T-helper 2 cell (primary cell): Measurements from ENCODE around the gene CALML3.

Experiments used
- DNase-seq, 5 experiments: peaks; one replicate each; pipeline versions ENCODE4 v3.0.0 to v3.0.0-alpha.2; 2012 to 2022

CALML3 gene

DNA sequence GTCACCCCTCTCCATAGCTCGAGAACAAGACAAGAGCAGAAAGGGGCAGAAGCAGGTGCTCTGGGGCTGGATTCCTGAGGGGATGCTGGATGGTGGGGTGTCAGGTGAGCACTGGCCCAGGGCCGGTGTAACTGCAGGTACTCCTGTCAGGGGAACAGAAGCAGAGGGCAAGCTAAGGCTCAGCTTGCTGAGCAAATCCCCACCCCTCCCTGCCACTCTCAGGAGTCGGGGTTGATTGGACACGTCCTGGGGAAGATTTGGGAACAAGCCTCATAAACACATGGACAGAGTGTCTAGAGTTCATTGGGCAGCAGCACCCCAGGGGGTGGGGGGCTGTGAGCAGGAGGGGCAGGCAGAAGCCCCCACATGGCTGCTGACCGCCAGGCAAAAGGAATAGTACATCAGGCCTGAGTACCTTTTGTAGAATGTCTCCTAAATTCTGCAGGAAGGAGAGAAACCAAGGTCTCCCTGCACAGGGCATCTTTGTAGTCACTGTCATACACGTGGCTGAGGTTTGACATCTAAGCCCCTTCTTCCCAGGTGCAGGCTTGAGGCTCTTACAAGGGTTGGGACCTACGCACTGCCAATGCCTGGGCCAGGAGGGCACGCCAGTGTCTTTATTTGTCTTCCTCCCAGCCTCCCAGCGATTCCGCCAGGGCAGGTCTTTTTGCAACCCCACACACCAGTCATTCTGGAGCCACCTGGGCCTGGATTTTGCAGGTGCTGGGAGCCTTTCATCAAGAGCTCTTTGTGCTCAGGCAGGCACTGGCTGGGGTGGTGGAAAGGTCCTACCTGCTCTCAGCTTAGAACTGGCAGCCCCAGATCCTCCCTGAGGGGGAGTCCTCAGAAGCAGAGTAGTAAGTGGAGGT lies 2.8 kb downstream of the CALML3 start:
- DNase-seq, result no peak

DNA sequence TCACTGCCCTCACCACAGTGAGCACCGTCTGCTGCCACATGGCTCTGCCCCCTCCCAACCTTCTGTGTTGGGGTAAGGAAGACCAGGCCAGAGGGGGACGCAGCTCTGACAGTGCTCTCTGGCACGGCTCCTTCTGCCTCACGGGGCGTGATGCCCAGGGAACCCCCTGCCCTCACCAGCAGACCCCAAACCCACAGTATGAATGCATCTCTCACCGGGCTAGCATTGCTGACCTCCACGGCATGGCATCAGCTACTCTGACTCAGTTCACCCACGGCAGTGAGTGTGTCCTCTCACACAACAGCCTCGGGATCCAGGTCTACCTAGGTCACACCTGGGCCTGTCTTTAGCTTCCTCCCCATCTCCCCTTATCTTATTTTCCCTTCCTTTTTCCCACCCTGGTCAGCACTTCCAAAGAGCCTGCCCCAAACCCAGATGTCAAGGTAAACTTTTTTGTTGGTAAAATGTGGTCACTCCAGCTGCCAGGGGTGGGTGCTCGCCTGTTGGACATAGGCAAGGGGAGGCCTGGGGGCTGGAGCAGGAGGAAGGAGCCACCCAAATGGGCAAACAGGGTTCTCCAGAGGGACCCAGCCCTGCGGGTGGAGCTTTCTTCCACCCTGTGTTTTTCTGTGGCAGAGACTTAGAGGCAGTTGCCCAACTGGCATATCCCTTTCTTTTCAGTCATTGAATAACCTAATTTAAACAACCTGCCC lies 4.4 kb downstream of the CALML3 start:
- DNase-seq, result no peak

DNA sequence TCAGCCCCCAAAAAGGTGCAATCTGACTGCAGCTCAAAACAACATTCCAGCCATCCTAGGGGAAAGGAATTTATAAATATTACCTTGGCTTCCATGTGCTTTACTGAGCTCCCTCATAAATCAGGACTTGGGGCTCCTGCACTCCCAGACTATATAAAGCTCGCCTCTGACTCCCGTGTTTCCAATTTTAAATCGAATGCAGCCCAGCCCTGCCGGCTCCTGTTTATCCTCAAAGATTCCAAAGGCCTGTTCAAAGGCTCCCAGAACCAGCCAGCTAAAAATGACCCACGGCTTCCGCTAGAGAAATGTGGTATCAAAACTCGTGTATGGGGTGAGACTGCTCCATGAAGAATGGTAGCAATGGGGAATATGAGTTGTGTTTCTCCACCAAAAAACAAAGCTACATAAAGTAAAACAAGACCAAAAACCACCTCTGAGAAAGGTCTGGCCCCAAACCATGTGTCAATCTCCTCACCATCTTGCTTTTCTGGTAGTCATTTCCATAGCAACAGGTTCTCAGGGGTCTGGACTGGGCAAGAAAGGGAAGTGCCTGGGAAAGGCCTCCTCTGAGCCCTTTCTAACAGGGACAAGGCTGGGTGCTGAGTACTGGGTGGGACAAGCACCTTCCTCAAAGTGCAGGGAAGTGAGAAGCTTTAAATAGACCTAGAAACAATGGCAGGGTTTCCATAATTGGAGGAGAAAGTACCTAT lies 5.1 kb downstream of the CALML3 start:
- no peak for DNase-seq

DNA sequence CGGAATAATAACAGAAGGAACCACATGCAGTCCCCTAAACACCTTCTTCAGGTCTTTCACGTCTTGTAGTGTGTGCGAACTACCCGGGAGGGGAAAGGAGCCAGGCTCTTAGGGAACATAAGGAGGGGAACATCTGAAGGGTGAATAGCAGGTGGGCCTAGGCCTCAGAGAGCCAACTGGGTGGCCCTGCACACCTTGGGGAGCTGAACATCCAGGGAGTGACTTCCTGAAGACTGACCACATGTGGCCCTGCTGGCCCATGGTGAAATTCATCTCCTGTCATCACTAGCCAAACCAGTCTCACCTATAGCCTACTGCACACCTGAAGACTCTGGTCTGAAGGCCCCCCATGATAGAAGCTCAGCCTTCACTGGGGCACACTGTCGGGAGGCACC lies 5.6 kb downstream of the CALML3 start:
- no peak for DNase-seq

DNA sequence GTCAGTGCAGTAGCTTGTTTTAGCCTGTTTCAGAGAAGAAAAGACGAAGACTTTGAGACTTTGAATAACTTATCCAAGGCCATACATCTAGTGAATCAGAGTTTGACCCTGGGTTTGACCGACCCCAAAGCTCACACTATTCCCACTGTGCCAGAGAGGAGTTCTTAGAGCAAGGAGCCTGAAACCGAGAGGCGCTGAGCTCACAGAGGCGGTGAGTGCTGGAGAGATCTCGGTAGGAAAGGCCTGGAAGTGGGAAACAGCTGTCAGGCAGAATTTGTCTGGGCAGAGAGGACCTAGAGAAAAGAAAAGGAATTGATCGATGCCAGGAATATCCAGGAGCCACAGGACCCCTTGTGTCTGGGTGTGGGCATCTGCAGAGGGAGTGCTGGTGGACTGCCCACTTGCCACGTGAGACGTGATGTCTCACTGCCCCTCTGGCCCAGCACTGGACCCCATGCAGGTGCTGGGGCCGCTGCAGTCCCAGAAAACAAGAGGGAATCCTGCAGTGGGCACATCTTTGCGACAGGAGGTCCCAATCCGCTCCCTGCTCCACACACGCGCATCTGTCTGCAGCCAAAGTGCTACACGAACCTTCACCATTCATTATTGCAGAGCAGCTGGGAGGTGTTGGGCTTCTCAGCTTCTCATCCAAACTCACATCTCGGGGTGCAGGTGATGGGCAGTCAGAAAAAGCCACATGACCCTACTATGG lies 6.2 kb downstream of the CALML3 start:
- DNase-seq, result no peak

DNA sequence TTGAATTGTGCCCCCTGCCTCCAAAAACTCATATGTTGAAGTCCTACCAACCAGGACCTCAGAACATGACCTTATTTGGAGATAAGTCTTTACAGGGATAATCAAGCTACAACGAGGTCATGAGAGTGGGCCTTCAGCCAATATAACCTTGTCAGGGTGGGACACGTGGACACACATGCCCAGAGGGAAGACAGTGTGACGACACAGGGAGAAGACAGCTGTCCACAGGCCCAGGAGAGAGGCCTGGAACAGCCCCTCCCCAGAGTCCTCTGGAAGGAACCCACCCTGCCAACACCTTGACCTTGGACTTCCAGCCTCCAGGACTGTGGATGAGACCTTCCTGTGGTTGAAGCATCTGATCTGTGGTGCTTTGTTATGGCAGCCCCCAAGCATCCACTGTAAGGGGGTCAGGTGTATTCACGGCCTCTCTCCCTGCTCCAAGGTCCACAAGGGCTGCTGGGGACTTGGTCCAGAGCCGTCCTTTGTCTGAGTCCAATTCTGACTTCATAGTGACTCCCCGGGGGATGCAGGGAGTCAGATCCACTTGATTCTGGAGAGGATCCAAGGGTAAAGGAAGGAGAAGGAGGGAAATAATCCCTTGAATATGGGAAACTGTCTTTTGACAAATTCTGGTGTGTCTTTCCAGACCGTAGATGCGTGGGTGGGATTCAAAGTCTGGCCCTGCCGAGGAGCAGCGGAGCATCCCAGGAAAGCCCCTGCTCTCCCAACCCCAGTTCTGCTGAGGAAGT lies 7.0 kb downstream of the CALML3 start:
- DNase-seq, result no peak

DNA sequence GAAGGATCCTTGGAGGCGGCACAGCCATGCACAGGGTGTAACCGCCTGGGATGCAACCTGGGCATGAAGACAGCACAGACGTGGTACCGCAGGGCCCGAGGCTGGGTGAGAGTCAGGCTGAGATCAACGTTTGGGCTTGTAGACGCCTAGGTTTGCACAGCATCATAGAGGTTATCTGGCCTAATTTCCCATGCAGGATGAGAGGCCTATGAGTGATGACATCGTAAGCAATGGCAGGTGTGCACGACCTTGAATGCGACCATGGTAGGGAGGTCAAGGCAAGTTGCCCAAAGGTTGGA lies 7.5 kb downstream of the CALML3 start:
- no peak for DNase-seq

DNA sequence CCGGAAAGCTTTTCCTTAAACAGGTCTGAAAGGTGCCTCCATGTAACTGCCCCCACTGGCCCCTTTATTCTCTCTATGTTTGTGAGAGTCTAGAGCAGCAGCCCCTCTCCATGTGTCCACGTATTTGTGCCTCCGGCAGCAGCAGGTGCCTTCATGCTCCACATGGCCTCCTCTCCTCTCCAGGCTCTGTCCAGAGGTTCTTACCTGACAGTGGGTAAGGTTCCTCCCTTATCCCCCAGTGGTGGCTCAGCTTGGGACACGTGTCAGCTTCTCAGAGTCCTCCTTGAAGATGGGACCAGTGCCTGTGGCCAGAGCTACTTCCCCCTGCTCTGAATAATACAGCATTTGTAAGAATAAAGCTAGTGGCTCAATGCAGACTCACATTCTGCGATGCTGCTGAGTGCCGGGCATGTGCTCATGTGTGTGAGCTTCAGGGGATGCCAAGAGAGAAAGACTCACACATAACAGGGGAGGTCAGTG lies 7.9 kb downstream of the CALML3 start:
- DNase-seq, result no peak

DNA sequence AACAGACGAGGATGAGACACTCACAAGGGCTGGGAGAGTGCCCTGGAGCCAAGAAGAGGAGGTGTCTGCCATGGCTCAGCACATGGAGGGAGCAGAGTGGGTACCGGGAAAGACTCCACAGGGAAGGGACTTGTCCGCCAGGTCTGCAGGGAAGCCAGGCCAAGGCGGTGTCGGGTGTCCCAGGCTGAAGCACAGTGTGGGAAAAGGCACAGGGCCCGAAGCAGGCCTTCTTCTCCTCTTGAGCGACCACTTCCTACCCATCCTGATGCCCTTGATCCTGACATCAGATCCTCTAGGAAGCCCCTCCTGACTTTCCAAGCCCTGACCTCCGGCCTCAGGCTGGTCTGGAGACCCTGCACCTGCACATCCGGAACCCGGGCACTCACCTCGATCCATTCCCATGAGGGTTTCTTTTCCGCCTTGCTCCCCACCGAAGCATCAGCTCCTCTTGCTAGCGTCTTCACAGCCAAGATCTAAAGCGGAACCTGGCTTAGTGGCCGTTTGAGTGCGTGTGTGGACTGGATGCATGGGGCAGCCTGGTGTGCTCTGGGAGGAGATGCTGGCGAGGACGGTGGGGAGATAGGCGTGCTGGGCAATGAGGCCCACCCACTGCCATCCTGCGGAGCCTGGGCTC lies 8.5 kb downstream of the CALML3 start:
- no peak for DNase-seq

DNA sequence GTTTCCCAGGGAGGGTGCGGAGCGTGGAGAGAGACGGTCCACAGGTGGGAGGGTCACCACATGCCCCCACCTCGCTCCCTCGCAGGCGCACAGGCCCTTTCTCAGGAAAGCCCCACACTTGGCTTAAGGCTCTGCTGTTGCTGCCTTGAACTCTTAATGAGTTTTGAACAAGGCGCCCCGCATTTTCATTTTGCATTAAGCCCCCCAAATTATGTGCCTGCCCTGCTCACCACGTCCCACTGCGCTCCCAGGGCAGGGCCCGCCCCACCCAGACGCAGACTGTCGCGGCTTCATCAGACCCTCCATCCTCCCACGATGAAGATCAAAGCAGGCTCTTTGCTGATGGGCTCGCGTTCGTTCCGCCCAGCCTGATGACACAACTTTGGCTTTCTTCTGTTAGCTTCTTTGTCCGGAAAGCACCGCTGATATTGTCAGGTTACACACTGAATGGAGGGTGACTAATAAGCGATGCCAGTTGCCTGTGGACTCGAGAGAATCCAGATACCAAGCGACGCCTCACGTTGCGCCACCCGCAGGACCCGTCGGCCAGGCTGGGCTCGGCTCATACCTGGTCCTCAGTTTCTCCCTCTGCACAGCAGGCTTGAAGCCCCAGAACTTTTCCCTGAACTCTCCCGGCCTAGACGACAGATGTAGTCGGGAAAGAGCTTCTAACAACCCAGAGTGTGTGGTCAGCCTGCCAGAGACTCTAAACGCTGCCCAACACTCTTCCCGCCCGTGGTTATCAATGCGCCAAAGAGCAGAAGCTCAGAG lies 9.5 kb downstream of the CALML3 start:
- no peak for DNase-seq

DNA sequence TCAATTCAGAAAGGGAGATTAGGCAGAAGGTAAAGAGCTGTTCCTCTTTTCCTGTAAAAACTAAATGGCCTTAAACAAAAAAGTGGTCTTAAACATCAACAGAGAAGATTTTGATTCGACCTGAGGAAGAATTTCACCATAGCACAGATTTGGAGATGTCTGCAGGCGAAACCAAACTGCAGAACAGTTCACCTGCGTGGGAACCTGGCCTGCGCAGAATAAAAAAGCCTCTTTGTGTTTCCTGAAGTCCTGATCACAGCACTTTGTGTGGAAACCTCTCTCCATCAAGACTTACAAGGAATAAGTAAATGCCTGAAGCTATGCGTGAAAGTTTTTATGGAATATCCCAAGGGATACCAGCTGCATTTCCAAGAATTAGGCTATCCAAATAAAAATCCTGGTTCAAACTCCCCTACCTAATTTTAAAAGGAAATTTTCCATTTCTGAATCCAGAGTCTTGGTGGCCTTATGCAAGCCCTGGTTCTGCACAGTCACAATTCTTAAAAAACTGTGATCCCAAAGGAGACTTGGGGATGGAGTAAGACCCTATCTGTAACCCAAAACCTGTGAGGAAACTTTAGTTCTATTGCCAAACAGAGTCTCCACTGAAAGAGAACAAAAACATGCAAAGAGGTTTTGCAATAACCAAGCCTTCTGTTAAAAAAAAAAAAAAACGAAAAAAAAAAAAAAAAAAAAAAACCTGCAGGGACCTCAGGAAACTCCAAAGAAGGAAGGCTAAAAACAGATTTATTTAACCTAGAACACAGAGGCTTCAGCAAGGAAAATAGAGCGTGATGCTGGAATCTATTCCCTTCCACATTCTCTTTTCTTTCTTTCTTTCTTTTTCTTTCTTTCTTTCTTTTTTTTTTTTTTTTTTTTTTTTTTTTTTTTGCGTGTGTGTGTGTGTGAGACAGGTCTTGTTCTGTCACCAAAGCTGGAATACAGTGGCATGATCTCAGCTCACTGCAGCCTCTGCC lies 10.4 kb downstream of the CALML3 start:
- DNase-seq, result no peak

DNA sequence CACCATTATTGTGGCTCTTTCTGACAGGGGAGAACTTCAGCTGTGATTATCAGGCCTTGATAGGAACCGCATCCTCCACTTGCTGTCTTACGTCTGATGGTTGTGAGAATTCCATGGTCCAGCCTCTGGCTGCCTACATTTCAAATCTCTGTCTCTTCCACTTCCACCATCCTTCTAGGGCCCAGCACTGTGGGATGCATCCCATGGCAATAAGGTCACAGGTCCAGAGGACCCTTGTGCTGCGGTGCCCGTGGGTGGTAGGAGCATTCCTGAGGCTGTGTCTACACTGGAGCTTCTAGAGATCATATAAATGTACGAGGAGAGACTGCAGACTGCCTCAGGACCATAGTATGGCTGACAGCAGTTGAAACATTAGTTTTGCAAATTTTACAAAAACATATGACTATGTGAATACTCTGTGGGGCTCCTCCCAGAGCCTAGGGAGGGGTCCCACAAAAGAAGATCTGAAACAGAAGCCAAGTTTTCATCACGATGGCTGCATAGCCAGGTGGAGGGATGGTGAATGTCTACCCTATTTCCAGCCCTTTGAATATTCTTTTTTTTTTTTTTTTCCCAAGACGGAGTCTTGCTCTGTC lies 11.8 kb downstream of the CALML3 start:
- no peak for DNase-seq

DNA sequence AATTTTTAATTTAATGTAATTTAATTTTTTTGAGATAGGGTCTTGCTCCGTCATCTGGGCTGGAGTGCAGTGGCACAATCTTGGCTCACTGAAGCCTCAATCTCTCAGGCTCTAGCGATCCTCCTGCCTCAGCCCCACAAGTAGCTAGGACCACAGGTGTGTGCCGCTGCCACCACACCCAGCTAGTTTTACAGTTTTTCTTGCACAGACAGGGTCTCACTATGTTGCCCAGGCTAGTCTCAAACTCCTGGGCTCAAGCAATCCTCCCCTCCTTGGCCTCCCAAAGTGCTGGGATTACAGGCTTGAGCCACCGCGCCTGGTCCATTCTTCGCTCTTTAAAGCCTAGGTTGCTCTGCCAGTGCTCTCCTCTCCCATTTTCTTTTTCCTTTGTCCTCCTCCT lies 12.9 kb downstream of the CALML3 start:
- DNase-seq, result no peak

DNA sequence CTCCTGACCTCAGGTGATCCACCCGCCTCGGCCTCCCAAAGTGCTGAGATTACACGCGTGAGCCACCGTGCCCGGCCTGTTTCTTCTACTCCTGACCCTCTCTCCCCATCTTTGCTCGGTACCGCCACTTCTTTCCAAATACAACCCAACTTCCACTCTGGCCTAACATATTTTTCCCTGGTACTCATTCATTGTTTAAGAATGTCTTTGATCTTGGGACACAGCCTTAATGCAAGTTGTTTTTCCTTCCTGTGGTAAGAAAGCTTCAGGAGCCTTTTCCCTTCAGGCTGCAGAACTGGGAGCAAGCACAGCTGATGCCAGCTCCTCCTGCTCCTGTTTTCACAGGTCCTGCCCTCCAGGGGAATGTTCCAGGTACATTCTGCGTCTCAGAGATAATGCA lies 13.7 kb downstream of the CALML3 start:
- DNase-seq, result no peak

DNA sequence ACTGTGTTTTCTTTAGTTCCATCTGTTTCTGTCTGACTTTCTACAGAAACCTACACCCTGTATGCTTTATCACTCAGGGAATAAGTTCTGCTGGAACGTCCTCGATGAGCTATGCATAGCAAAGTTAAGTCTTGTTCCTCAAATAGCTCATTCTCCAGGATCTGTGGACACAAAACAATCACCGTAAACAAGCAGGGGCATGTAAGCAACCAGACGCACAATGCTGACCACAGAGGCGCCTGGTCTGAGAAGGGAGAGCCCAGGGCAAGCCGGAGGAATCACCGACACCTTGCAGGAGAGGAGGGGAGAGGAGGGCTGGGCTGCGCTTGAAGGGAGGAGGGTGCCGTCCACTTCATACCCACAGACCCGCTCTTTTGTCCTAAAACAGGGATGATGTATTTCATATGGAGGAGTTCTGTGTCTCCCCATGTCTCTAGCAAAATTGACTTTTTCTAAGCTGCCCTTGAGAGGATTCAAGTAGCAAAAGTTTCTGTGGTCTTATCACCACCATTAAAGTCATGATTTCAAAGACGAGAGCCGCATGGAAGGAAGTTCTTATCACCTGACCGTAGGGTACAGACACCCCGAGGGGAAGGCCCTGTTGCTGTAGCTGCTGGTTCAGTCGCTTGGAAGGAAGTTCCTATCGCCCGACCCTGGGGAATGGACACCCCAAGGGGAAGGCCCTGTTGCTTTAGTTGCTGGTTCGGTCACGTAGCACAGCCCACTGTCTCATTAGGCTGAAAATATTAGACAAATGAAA lies 14.3 kb downstream of the CALML3 start:
- peak in 1 of 5 experiments; percentile 13 for DNase-seq

DNA sequence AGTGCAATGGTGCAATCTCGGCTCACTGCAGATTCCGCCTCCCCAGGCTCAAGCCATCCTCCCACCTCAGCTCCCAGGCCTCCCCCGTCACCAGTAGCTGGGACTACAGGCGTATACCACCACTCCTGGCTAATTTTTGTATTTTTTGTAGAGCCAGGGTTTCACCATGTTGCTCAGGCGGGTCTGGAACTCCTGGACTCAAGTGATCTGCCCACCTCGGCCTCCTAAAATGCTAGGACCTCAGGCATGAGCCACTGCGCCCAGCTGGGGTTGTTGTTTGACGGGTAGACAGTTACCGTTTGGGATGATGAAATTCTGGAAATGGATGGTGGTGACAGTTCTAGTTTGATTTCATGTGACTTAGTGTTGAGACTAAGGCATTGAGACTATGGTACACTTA lies 15.3 kb downstream of the CALML3 start:
- DNase-seq, result no peak

DNA sequence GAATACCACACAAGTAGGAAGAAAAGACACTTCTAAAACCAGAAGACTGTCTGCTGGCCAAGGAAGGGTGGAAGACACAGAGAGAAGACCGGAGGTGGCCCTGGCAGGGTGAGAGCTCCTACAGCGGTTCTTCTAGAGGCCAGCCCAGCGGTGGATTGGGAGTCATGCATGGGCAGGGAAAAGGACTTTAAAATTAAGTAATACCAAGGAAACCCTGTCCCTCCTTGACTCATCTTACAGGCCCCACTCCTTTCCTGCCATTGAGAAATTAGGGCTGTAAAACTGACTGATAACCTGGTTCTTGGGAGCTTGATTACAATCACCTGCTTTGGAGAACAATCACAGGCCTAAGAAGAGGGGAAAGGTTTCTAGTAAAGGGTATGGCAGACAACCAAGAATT lies 16.1 kb downstream of the CALML3 start:
- DNase-seq, result no peak

DNA sequence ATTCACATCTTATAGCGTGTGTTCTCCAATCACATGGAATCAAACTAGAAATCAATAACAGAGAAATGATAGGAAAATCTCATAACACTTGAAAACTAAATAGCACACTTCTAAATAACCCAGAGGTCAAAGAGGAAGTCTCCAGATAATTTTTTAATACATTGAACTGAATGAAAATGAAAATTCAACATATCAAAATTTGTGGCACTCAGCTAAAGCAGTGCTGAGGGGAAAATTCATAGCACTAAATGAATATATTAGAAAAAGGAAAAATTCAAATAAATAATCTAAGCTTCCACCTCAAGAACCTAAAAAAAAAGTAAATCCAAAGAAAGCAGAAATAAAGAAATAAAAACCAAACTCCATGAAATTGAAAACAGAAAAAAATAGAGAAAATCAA lies 17.3 kb downstream of the CALML3 start:
- DNase-seq, result no peak

DNA sequence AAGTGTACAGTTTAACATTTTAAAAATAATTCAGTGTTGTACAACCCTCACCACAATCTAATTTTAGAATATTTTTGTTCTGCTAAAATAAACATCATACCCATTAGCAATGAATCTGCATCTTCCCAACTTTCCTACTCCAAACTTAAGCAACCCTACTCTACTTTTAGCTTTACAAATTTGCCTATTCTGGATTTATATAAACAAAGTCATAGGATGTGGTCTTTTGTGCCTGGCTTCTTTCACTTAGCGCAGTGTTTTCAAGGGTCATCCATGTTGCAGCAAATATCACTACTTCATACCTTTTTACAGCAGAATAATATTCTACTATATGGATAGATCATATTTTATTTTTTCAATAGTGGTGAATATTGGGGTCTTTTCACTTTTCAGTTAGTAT lies 18.9 kb downstream of the CALML3 start:
- DNase-seq, result no peak
